ENCODE results near the gene PMIS2. TPM values are rescaled to one million over a fixed set of nuclear protein-coding genes. Genes with fewer than 3 reads are reported as not detected.

PMIS2 gene
- total RNA-seq, 2 donors from 2014 or later: not detected

GRCh38 chr19:35615036-35615435 lies 29.1 kb downstream of the PMIS2 start:
- TF ChIP-seq, protein P1, sequence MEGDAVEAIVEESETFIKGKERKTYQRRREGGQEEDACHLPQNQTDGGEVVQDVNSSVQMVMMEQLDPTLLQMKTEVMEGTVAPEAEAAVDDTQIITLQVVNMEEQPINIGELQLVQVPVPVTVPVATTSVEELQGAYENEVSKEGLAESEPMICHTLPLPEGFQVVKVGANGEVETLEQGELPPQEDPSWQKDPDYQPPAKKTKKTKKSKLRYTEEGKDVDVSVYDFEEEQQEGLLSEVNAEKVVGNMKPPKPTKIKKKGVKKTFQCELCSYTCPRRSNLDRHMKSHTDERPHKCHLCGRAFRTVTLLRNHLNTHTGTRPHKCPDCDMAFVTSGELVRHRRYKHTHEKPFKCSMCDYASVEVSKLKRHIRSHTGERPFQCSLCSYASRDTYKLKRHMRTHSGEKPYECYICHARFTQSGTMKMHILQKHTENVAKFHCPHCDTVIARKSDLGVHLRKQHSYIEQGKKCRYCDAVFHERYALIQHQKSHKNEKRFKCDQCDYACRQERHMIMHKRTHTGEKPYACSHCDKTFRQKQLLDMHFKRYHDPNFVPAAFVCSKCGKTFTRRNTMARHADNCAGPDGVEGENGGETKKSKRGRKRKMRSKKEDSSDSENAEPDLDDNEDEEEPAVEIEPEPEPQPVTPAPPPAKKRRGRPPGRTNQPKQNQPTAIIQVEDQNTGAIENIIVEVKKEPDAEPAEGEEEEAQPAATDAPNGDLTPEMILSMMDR (IDR thresholded peaks at IDR 0.05): no peak
- H3K36me3 ChIP-seq: no peaks in the 10 kb centered on the region
- H3K27me3 ChIP-seq: no peaks in the 10 kb centered on the region
- no peak for DNase-seq
- H3K4me3 ChIP-seq: no peak overlapping the region
- H3K9me3 ChIP-seq: no peaks in the 10 kb centered on the region
- H3K9ac ChIP-seq (ENCODE audit: low read depth in 2 of 2, low read length in 2 of 2): no peak overlapping the region
- peaks cover 4% of the 10 kb centered on the region for H3K4me1 ChIP-seq
- intact Hi-C loops (cut with DNase I): no loop called here
- no peak overlapping the region for H3K27ac ChIP-seq

DNA sequence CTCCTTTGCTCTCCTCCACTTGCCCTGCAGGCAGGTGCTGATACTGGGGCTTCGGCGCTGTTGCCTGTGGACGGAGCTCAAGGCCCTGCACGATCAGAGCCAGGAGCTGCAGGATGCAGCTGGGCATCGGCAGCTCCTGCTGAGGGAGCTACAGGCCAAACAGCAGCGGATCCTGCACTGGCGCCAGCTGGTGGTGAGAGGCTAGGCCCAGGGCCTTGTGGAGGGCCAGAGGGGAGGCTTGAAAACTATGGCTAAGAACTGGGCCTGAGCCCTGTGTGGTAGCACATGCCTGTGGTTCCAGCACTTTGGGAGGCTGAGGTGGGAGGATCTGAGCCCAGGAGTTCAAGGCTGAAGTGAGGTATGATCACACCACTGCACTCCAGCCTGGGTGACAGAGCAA lies 32.9 kb downstream of the PMIS2 start:
- H3K4me1 ChIP-seq: no peaks in the 10 kb centered on the region
- TF ChIP-seq, protein P1 (IDR thresholded peaks at IDR 0.05): no peak
- no peaks in the 10 kb centered on the region for H3K9me3 ChIP-seq
- no peak for DNase-seq
- H3K27ac ChIP-seq: no peak overlapping the region
- no peak overlapping the region for H3K4me3 ChIP-seq
- intact Hi-C loops (cut with DNase I): no loop called here
- no peak overlapping the region for H3K9ac ChIP-seq (ENCODE audit: low read depth in 2 of 2, low read length in 2 of 2)
- H3K27me3 ChIP-seq: no peaks in the 10 kb centered on the region
- H3K36me3 ChIP-seq: no peaks in the 10 kb centered on the region

- H3K4me3 ChIP-seq: no peak overlapping the region
- H3K36me3 ChIP-seq: no peaks in the 10 kb centered on the region
- no peak for DNase-seq
- no peaks in the 10 kb centered on the region for H3K4me1 ChIP-seq
- intact Hi-C loops (cut with DNase I): no loop called here
- H3K27ac ChIP-seq: no peak overlapping the region
- TF ChIP-seq, protein P1 (IDR thresholded peaks at IDR 0.05): no peak
- H3K27me3 ChIP-seq: no peaks in the 10 kb centered on the region
- no peak overlapping the region for H3K9ac ChIP-seq (ENCODE audit: low read depth in 2 of 2, low read length in 2 of 2)
- no peaks in the 10 kb centered on the region for H3K9me3 ChIP-seq
Measured at GRCh38 chr19:35619290-35619923, 33.4 kb downstream of the PMIS2 start.

GRCh38 chr19:35620001-35620400 lies 34.0 kb downstream of the PMIS2 start:
- DNase-seq: no peak
- no peak overlapping the region for H3K4me3 ChIP-seq
- H3K4me1 ChIP-seq: no peaks in the 10 kb centered on the region
- intact Hi-C loops (cut with DNase I): no loop called here
- TF ChIP-seq, protein P1 (IDR thresholded peaks at IDR 0.05): no peak
- H3K27ac ChIP-seq: no peak overlapping the region
- no peaks in the 10 kb centered on the region for H3K9me3 ChIP-seq
- H3K36me3 ChIP-seq: no peaks in the 10 kb centered on the region
- no peak overlapping the region for H3K9ac ChIP-seq (ENCODE audit: low read depth in 2 of 2, low read length in 2 of 2)
- no peaks in the 10 kb centered on the region for H3K27me3 ChIP-seq

DNA sequence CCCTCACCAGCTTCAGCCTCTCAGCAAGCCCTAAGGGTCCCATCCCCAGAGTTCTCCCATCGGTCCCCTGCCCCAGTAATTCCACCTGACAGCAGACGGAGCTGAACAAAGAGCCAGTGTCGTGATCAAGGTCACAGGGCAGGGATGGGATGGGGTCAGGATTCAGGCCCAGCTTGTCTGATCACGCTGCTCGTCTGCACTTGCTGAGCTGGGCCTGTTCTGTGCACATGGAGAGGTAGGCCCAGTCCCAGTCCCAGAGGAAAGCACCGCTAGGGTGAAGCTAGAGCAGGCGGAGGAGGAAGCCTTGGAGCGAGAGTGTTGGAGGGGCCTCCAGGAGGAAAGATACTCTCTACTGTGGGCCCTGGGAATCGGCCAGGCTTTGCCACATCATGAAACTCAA lies 35.7 kb downstream of the PMIS2 start:
- Histone ChIP-seq H3K9ac (ENCODE audit: low read depth in 2 of 2, low read length in 2 of 2) (no peak overlapping the region), H3K27me3 (no peaks in the 10 kb centered on the region), H3K36me3 (no peaks in the 10 kb centered on the region), H3K4me1 (no peaks in the 10 kb centered on the region), H3K27ac (no peak overlapping the region), H3K9me3 (no peaks in the 10 kb centered on the region), H3K4me3 (no peak overlapping the region)
- intact Hi-C loops (cut with DNase I): no loop called here
- no peak for DNase-seq
- TF ChIP-seq, protein P1 (IDR thresholded peaks at IDR 0.05): no peak

Data from colonic mucosa (tissue), 4 donors.